HFFc6 (cell line): Measurements from ENCODE around the gene MED27. TPM values are rescaled to one million over a fixed set of nuclear protein-coding genes. Genes with fewer than 3 reads are reported as not detected.

Source experiments
- DNase-seq: peaks from one replicate; pipeline ENCODE4 v3.0.0-alpha.2; 2018
- H3K27ac Mint-ChIP-seq: 2 replicates; pipeline ENCODE4 v1.8.0; 2020; ENCODE audit warnings: mild to moderate bottlenecking, mixed read lengths
- H3K27me3 Mint-ChIP-seq: 2 replicates; pipeline ENCODE4 v1.8.0; 2021; ENCODE audit warnings: mild to moderate bottlenecking, moderate library complexity, mixed read lengths; ENCODE audit not compliant: insufficient read depth
- H3K36me3 Mint-ChIP-seq: 2 replicates; pipeline ENCODE4 v1.8.0; 2021; ENCODE audit warnings: low read depth, mixed read lengths
- H3K4me1 Mint-ChIP-seq: 2 replicates; pipeline ENCODE4 v1.8.0; 2020; ENCODE audit warnings: low read depth, mixed read lengths
- H3K4me3 Mint-ChIP-seq: 2 replicates; pipeline ENCODE4 v1.8.0; 2020; ENCODE audit warnings: mild to moderate bottlenecking, moderate library complexity, mixed read lengths
- H3K9me3 Mint-ChIP-seq: 2 replicates; pipeline ENCODE4 v1.8.0; 2020; ENCODE audit warnings: mild to moderate bottlenecking, mixed read lengths
- total RNA-seq, 6 experiments: library from RNA; stranded (reverse); fragmentation: NEBNext Ultra II Directional; extraction: Animal tissue kit (Norgen Biotek cat#: 25700); gene quantifications; 2 replicates in 1 of 6; 3 replicates in 5 of 6; pipeline ENCODE4 v1.2.3, GENCODE V29; 2021
- TF ChIP-seq, protein P1 (sequence below): fragments of 200-600 bp; sonication (generic); IDR thresholded peaks from 2 replicates; pipeline ENCODE4 v1.5.0; 2021; ENCODE audit warnings: antibody characterized with exemption, mild to moderate bottlenecking

Gene MED27
- total RNA-seq, 6 experiments from 2014 or later = 30.2 to 37.7 (median 32.7) TPM

DNA sequence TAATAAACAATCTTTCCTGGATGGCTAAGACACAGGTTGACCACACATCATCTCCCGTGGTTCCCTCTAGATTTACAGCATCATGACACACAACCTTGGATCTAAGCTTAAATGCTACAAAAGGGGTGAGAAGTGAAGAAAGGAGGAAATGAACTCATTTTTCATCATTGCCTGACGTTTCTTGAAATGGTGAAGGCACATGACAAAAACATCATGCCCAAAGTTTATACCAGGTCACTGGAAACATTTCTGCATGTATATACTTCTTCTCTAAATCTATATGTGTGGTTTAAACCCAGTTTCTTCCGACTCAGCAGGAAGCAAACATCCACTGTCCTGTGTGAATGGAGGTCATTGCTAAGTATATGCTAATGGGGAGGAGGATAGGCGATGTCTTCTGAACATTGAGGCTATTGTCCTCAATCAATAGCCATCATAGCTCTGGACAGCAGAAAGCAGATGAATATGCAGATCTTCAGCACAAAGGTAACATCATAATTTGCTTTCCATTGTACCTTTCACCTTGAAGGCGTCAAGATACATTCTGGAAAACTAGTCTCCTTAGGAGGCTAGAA lies 137.4 kb downstream of the MED27 start:
- H3K36me3 Mint-ChIP-seq = peaks cover 25% of the 10 kb centered on the region
- no peaks in the 10 kb centered on the region for H3K9me3 Mint-ChIP-seq
- DNase-seq = no peak
- no peak overlapping the region for H3K4me3 Mint-ChIP-seq
- no peaks in the 10 kb centered on the region; the same call in none of the 2 replicates for H3K27me3 Mint-ChIP-seq
- TF ChIP-seq, protein P1, sequence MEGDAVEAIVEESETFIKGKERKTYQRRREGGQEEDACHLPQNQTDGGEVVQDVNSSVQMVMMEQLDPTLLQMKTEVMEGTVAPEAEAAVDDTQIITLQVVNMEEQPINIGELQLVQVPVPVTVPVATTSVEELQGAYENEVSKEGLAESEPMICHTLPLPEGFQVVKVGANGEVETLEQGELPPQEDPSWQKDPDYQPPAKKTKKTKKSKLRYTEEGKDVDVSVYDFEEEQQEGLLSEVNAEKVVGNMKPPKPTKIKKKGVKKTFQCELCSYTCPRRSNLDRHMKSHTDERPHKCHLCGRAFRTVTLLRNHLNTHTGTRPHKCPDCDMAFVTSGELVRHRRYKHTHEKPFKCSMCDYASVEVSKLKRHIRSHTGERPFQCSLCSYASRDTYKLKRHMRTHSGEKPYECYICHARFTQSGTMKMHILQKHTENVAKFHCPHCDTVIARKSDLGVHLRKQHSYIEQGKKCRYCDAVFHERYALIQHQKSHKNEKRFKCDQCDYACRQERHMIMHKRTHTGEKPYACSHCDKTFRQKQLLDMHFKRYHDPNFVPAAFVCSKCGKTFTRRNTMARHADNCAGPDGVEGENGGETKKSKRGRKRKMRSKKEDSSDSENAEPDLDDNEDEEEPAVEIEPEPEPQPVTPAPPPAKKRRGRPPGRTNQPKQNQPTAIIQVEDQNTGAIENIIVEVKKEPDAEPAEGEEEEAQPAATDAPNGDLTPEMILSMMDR = no peak
- H3K27ac Mint-ChIP-seq = no peak overlapping the region
- H3K4me1 Mint-ChIP-seq = peaks cover 29% of the 10 kb centered on the region

DNA sequence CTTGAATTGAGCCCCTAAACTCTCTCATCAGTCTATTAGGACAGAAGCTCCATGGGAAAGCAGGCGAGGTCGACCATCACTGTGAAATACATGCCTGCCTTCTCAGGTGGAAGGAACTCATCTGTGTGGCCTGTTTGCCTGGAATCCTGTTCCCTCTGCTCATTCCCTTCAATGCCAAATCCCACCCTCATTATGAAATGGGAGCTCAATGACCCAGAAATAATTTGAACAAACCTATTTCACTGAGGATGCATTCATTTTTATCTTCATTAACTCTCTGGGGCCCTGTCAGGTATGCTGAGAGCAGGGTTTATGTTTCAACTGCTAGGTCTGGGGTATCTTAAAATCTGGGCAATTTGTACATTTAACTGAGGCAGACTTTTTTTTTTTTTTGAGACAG lies 142.2 kb downstream of the MED27 start:
- no peaks in the 10 kb centered on the region; the same call in 1 of the 2 replicates for H3K27me3 Mint-ChIP-seq
- TF ChIP-seq, protein P1 = no peak
- no peak overlapping the region for H3K27ac Mint-ChIP-seq
- DNase-seq = no peak
- H3K36me3 Mint-ChIP-seq = peaks cover 35% of the 10 kb centered on the region
- no peak overlapping the region for H3K4me3 Mint-ChIP-seq
- H3K4me1 Mint-ChIP-seq = peaks cover 14% of the 10 kb centered on the region
- H3K9me3 Mint-ChIP-seq = no peaks in the 10 kb centered on the region

DNA sequence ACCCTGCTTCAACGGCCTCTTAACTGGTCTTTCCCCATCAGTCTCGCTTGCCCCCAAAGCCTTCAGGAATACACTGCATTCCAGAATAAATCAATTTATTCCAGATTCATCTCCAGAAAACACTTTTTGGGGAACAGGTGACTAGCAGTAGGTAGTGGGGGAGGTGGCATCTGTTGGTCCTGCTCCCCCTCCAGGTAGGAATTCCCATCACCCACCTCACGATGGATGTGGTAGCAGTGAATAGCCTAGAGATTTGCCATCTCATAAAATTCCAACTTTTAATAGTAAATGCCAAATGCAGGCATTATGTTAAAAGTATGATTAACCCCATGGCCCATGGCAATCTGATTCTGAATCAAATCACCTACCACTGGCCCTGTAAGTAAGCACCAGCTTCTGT lies 142.7 kb downstream of the MED27 start:
- no peak overlapping the region for H3K4me3 Mint-ChIP-seq
- no peaks in the 10 kb centered on the region; the same call in 1 of the 2 replicates for H3K27me3 Mint-ChIP-seq
- TF ChIP-seq, protein P1 = no peak
- no peaks in the 10 kb centered on the region for H3K9me3 Mint-ChIP-seq
- no peak for DNase-seq
- peaks cover 30% of the 10 kb centered on the region for H3K36me3 Mint-ChIP-seq
- H3K27ac Mint-ChIP-seq = no peak overlapping the region
- H3K4me1 Mint-ChIP-seq = peaks cover 9% of the 10 kb centered on the region

DNA sequence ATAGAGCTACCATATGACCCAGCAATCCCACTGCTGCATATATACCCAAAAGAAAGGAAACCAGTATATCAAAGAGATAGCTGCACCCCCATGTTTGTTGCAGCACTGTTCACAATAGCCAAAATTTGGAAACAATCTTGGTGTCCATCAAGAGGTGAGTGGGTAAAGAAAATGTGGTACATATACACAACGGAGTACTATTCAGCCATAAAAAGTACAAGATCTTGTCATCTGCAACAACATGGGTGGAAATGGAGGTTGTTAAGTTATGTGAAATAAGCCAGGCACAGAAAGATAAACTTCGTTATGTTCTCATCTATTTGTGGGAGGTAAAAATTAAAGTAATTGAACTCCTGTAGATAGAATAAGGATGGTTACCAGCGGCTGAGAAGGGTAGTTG lies 145.0 kb downstream of the MED27 start:
- H3K4me1 Mint-ChIP-seq = no peaks in the 10 kb centered on the region
- H3K36me3 Mint-ChIP-seq = peaks cover 30% of the 10 kb centered on the region
- no peak overlapping the region for H3K4me3 Mint-ChIP-seq
- TF ChIP-seq, protein P1 = no peak
- H3K27ac Mint-ChIP-seq = no peak overlapping the region
- no peaks in the 10 kb centered on the region for H3K9me3 Mint-ChIP-seq
- no peak for DNase-seq
- H3K27me3 Mint-ChIP-seq = no peaks in the 10 kb centered on the region; the same call in 1 of the 2 replicates

DNA sequence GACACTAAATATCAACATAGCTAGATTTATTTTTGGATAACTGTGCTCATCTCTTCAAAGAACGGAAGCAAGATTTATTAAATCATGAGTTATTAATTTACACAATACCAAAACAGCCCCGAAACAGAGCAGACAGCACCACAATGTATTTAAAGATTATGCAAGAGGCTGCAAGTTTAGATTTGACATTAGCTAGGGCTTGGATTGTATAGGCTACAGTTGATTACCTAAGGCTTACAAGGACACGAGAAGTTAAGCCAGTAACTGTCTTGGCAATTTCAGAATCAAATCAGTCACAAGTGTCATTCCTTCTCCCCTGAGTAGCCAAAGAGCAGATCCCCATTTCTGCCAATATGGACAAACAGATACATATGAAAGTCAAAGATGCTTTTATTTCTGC lies 152.6 kb downstream of the MED27 start:
- Mint-ChIP-seq H3K9me3 (no peaks in the 10 kb centered on the region), H3K27me3 (no peaks in the 10 kb centered on the region)
- no peak for DNase-seq

More for the DNA sequence above, 152.6 kb downstream of the MED27 start:
- Mint-ChIP-seq H3K27ac (no peak overlapping the region), H3K4me1 (peaks cover 6% of the 10 kb centered on the region), H3K4me3 (no peak overlapping the region), H3K36me3 (no peaks in the 10 kb centered on the region; the same call in 1 of the 2 replicates)
- TF ChIP-seq, protein P1 = no peak
